Activated naive CD4-positive, alpha-beta T cell treated with anti-CD3 and anti-CD28 coated beads, Interleukin-2, amount 50 U/mL, for 72 hours (primary cell): ENCODE results near the gene ZSWIM6. TPM values are rescaled to one million over a fixed set of nuclear protein-coding genes. Genes with fewer than 3 reads are reported as not detected.

ENCODE experiments used
- ATAC-seq, 2 donors: fragments of 150-1000 bp; cut with Tn5 transposase; 2 replicates each; pipeline ENCODE4 v1.10.0; 2021; ENCODE audit warnings: mild to moderate bottlenecking in 2 of 2, moderate library complexity in 2 of 2
- DNase-seq, 2 donors: peaks; one replicate each; pipeline ENCODE4 v3.0.0; 2021 to 2022; ENCODE audit warnings: low spot score in 2 of 2
- H3K27ac Mint-ChIP-seq, 2 donors: one replicate each; pipeline ENCODE4 v1.8.0; 2022; ENCODE audit warnings: mild to moderate bottlenecking in 2 of 2, mixed read lengths in 2 of 2
- H3K36me3 Mint-ChIP-seq, 2 donors: one replicate each; pipeline ENCODE4 v1.8.0; 2022; ENCODE audit warnings: mixed read lengths in 2 of 2
- H3K9me3 Mint-ChIP-seq, 2 donors: one replicate each; pipeline ENCODE4 v1.8.0; 2022; ENCODE audit warnings: mixed read lengths in 2 of 2
- total RNA-seq, 2 donors: library from RNA; stranded (reverse); gene quantifications; one replicate each; pipeline ENCODE4 v1.2.3, GENCODE V29; 2022

Gene ZSWIM6
- total RNA-seq, 2 donors from 2014 or later: 5.3 to 6.2 TPM

DNA sequence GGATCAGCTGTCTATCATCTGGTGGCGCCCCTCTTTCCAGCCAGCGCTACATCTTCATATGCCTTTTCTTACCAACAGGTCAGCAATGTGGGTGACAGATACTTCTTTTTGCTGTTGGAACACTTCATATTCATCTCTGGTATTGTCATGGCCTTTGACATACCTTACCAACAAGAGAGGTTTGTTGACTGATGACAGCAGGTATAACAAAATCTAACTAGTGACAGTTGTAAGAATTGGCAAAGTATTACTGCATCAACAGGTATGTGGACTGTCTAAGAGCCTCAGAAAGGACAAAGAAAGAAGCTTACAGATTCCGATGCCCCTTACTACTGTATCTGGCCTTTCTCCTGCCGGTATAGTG is 29.9 kb upstream of the ZSWIM6 start:
- no peak for ATAC-seq
- no peak for DNase-seq
- Mint-ChIP-seq H3K36me3 (no peaks in the 10 kb centered on the region), H3K9me3 (no peaks in the 10 kb centered on the region), H3K27ac (no peak overlapping the region)

DNA sequence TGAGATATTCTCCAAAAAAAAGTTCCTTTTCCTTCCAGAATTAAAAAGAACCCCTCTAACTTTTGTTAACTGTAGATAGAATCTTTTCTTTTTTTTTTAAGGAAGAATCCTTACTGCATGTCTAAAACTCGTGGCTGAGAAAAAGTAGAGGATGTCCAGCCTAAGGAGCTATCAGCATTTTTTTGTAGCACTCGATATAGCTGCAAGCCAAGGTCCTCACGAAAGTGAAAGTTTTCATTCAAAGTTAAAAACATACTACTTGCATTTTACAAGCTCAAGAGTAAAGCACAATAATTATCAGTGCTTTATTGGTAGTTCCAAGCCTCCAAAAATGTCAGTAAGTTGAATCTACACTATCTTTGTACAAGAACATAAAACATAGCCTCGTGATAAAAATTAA is 28.7 kb upstream of the ZSWIM6 start:
- Mint-ChIP-seq H3K36me3 (no peaks in the 10 kb centered on the region), H3K27ac (no peak overlapping the region), H3K9me3 (no peaks in the 10 kb centered on the region)
- DNase-seq (no peak), ATAC-seq (no peak)

DNA sequence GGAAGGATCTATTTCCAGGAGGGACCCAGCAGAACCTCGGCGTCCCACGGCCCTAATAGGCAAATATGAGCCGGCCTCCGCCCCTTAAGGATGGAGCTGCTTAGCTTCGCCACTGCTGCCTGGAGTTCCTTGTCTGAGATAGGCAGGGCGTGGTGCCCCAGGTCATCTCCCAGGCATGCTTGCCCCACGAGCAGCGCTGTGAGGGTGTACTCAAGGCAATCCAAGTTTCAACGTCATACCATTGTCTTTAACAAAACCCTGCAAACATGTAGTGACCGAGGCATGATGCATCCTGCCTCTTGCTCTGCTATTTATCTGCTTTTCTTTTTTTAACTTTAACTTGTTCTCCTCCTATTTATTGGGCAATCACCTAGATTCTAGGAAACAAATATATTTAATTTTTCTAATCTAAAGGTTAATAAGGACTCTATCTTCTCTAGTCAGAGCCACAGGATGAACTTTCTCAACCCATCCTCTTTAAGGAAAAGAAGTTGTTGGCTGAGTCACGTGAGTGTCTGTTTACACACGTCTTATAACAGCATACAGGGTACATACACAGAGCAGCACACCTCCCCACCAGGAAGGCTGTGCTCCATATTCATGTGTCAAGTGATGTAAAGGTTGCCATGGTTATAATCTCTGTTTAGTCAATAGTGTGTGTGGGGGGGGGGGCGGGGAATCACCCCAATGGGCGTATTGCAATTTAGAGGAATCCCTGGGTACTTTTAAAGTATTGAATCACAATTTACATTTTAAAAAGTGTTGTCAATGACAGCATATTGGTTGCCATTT is 27.3 kb upstream of the ZSWIM6 start:
- no peaks in the 10 kb centered on the region for H3K9me3 Mint-ChIP-seq
- DNase-seq: no peak
- no peak overlapping the region for H3K27ac Mint-ChIP-seq
- H3K36me3 Mint-ChIP-seq: no peaks in the 10 kb centered on the region
- no peak for ATAC-seq

DNA sequence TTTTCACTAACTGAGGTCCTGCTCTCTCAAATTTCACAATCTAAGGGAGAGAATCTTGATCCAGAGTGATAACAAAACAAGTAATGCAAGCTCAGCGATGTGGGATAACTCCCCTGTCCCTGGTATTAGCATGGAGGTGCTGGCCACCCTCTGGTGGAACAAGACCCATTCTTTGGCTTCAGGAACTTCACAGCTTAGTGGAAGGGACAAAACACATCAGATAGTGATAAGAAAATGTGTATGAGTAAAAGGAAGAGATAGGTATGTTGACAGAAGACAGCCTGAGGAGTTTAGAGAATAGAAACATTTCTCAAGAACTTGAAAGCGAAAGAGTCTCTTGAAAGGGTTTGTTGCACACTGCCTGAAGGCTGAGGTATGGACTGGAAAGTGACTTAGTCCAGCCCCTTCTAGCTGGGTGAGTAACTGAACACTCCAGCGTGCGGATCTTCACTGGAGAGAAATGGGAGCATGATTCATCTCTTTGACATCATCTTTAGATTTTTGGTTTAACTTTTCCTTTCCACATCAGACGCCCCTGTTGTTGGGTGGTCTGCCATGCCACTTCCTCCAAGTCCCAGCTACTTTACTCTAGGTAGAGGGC is 25.4 kb upstream of the ZSWIM6 start:
- Mint-ChIP-seq H3K36me3 (no peaks in the 10 kb centered on the region), H3K27ac (no peak overlapping the region), H3K9me3 (no peaks in the 10 kb centered on the region)
- ATAC-seq (peak; percentile 97 to 98), DNase-seq (peak in 1 of 2 donors; percentile 30)

DNA sequence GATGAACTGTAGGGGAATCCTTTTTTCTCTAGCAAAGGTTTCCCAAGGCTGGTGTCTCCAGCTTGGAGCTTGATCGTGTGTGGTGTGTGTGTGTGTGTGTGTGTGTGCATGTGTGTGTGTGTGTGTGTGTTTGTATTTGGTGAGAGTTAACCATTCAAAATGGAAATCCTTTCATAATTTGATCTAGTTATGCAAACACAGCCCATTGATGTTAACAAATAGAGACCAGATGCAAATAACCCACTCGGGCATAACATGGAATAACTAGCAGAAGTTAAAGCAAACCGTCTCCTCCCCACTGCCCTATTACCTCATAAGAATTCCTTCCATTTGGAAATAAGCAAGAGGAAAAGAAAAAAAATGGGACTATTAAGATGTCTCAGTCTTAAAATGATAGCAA is 24.9 kb upstream of the ZSWIM6 start:
- Mint-ChIP-seq H3K9me3 (no peaks in the 10 kb centered on the region), H3K27ac (no peak overlapping the region), H3K36me3 (no peaks in the 10 kb centered on the region)
- DNase-seq: no peak
- ATAC-seq: no peak

DNA sequence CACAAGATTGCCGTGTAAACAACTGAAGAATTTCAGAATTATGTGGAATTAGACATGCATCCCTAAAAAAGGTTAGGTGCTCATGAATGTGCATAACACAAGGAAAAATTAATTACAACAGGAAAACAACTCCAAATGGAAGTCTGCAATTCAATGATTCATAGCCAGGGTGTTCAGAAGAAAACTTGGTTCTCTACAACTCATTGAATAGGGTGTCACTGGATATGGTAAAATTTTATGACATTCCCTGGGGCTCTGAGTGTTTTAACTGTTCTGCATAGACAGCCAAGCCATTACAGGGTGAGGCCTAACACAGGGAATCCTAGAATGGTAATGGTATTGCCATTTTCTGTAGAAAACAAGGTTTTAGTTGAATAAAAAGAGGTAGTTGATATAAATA is 24.4 kb upstream of the ZSWIM6 start:
- H3K27ac Mint-ChIP-seq: no peak overlapping the region
- no peak for ATAC-seq
- H3K36me3 Mint-ChIP-seq: no peaks in the 10 kb centered on the region
- no peaks in the 10 kb centered on the region for H3K9me3 Mint-ChIP-seq
- DNase-seq: no peak

DNA sequence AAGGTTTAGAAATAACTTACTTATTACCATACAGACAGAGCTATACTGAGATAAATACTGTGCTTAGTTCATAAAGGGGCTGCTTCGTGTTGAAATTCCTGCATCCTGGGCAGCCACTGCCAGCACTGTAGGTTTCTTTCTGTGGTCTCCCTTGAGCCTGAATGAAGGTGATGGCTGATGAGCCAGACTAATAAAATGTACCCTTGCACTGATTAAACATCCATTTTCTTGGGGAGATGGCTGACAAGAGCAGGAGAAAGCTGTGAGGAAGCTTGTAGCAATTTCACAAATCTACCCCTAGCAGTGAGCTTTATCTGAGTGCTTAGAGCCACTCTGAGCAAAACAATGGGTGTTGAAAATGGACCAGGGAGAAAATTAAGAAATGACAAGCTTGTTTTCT is 23.3 kb upstream of the ZSWIM6 start:
- ATAC-seq: no peak
- H3K27ac Mint-ChIP-seq: no peak overlapping the region
- H3K9me3 Mint-ChIP-seq: no peaks in the 10 kb centered on the region

DNA sequence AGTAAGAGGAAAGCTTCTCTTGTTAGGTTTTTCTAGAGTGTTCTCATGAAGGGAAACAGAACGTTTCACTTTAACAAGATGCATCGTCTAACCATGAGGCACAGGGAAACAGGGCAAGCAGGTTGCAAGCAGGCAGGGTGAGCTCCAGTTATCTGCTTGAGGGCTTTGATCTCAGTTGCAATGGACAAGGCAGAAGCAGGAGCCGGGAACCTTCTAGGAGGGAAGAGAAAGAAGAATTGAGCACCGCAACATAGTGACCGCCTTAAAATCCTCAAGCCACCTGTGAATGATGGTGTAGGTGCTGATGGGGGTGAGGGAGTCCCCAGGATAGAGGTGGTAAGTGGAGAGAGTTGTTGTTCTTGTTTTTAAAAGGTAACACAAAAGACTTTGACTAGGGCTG is 22.9 kb upstream of the ZSWIM6 start:
- Mint-ChIP-seq H3K27ac (no peak overlapping the region), H3K36me3 (no peaks in the 10 kb centered on the region), H3K9me3 (no peaks in the 10 kb centered on the region)
- ATAC-seq (no peak), DNase-seq (no peak)

More for the DNA sequence above, 23.3 kb upstream of the ZSWIM6 start:
- no peak for DNase-seq
- no peaks in the 10 kb centered on the region for H3K36me3 Mint-ChIP-seq

DNA sequence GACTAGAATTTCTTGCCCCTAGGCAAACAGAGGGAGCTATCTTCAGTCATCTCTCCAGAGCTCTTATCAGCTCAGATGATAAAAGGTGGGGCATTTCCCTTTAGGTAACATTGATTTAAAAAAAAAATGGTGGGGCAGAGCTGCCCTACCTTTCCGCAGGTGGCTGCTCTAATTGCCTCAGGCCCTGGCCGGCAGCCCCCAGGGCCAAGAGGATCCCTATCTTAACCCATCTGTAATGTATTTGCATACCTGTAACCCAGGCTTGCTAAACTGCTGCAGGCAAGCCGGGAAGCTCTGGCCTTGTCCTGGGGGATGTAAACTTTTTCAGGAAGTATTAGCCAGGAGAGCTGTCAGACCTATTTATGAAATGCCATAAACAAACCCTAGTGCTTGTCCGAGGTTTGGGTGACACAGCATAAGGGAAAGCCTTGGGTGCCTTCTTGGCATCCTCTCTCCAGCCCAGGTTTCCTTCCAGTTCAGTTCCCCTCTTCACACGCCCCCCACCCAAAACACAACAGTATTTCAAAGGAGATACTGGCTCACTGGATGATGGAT is 20.9 kb upstream of the ZSWIM6 start:
- DNase-seq: no peak
- H3K27ac Mint-ChIP-seq: no peak overlapping the region
- no peaks in the 10 kb centered on the region for H3K36me3 Mint-ChIP-seq
- no peak for ATAC-seq
- H3K9me3 Mint-ChIP-seq: no peaks in the 10 kb centered on the region

DNA sequence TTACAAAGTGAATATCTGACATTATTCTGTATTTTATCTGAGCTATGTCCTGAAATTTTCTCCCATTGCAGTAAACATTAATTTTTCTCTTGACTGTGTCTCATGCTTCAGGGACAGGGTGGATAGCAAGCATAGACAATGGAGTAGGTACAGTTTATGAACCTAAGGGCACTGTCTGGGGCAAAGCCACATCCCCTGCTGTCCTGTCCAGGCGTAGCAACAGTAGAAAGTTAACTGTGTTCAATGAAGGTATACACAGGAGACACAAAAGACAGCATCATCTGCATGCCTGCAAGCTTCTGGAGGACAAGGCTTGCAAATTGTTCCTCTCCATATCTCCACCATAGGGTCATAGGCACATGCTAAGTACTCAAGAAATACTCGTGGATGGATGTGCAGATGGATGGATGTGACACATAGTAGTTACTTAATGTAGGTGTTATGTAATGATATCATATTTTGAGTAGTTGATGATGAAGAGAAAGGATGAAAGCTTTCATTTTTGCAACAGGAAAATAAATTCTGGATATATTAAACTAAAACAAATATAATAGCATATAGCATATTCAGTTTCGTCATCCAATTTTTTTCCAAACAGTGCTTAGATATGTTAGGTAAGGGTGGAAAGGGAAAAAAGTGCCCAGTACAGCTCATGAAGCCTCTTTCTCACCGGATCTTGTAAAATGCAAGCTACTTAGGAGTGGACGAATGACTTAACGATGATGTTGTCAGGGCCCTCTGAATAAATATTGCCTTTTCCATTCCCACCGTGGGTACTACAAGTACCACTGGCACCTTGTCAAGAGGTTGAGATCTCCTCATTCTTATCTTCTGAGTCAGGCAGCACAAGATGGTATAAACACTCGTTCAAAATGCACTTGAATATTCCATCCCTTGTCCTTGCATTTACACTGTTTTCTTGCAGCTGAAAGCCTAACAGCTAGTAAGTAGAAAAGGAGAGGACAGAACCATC is 19.9 kb upstream of the ZSWIM6 start:
- no peak for ATAC-seq
- Mint-ChIP-seq H3K27ac (no peak overlapping the region), H3K36me3 (no peaks in the 10 kb centered on the region), H3K9me3 (no peaks in the 10 kb centered on the region)
- no peak for DNase-seq

DNA sequence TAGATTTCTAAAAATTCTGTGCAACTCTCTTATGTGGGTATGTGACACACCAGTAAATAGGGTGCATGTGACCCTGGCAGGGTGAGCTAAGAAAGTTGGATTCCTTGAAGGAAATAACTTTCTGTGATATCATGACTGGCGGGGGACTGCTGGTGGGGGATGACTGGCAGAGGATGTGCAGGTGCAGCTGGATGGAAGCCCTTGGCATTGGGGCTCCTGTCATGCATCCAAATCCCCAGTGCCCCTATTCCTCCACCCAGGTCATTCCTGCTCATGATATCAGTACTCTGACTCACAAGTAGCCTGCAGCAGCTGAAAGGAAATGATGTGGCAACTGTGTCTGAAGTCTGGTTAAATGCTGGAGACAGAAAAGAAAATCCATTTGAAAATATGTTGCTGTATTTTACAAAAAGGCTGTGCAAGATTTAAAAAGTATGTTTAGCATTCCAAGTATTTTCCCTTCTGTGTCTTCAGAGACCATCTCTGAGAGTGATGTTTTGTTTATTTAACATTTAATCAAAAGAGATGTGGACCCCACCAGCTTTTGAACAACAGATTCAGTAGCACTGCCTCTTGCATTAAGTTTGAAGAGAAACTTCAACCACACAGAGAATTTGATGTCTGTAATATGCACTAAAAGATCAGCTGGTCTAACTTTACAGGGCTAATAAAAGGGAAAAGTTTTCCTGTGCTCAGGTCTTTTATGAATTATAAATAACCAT is 17.9 kb upstream of the ZSWIM6 start:
- Mint-ChIP-seq H3K36me3 (no peaks in the 10 kb centered on the region), H3K27ac (no peak overlapping the region), H3K9me3 (no peaks in the 10 kb centered on the region)
- ATAC-seq (peak; percentile 59 to 70), DNase-seq (no peak)

DNA sequence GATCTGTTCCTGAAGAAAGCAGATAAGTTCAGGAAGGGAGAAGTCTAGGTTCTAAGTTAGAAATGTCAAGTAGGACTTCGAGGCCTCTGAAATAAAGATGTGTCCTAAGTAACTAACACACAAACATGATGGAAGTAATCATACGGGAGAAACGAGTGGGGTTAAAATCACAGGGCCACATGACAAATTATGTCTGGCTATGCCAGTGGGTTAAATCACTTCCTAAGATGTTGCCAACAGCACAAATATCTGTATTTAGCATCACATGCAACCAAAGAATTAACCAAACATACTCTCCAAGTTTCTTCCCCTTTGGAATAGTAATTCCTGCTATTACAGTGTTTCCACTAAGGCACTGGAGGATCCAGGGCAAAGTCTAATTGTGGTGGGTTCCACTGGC is 13.7 kb upstream of the ZSWIM6 start:
- Mint-ChIP-seq H3K9me3 (no peaks in the 10 kb centered on the region), H3K27ac (no peak overlapping the region), H3K36me3 (no peaks in the 10 kb centered on the region)
- ATAC-seq: no peak
- DNase-seq: no peak

DNA sequence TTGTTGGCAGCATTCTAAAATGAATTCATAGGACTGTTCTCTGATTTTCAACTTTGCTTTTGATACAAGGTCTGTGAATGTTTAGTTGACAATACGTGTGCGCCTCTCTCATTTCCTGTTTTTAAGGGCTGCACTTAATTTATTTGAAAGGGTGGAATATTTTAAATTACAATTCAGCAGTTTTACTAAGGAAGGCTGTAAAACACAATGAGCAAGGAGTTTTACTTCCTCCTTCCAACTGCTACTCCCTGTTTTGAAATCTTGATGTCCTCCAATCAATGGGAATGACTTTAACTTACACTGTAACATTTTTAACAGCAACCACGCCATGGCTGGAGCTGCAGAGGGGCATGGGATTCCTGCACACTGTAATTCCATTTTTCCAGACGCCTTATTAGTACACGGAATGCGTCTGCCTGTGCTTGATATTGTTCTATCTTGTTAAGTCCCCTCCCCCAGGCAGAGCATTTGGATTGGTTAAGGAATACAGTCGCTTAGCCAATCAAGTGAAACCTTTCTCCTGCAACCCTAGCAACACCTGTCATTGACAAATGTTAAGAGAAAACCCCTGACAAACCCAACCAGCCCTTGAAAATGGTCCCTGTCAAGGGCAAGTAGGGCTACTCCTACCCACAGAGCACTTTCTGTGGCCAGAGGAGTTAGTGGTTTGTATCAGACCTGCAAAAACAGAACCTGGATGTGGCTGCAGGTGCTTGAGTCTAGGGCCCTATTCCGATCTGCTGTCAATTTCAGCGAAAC is 12.5 kb upstream of the ZSWIM6 start:
- DNase-seq (no peak), ATAC-seq (peak; percentile 86 to 92)
- no peak overlapping the region for H3K27ac Mint-ChIP-seq
- H3K9me3 Mint-ChIP-seq: no peaks in the 10 kb centered on the region
- no peaks in the 10 kb centered on the region for H3K36me3 Mint-ChIP-seq

DNA sequence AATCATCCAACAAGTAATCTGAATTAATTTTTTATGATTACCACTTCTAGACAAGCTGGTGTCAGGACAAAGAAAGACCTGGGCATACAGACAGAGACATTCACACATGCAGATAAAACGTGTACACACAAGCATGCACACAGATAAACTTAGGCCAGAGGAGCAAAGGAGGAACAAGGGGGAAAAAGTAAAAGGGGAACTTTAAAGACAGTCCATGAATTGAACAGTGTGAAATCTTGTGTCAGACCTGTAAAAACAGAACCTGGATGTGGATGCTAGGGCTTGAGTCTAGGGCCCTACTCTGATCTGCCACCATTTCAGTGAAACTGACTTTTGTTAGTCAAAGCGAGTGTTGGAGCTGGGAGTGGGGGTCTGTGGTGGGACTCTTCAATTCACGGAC is 11.2 kb upstream of the ZSWIM6 start:
- ATAC-seq (no peak), DNase-seq (no peak)
- Mint-ChIP-seq H3K9me3 (no peaks in the 10 kb centered on the region), H3K27ac (no peak overlapping the region), H3K36me3 (no peaks in the 10 kb centered on the region)

DNA sequence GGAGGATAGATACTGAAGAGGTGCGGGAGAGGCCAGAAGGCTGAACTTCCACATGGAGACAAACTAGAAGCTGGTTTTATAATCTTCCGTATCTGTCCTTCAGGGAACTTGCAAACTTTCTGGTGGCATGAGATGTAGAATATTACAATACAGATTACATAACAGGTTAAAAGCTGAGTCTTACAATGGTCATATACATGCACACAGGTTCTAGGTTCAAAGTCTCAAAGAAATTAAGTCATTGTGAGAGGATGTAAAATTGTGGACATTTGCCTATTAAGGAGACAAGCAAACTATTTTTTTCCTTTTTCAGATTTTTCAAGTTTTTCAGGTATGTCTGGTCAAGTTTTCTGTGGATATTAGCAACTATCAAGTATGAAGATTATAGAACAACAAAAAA is 10.4 kb upstream of the ZSWIM6 start:
- no peak for DNase-seq
- H3K9me3 Mint-ChIP-seq: no peaks in the 10 kb centered on the region
- H3K36me3 Mint-ChIP-seq: no peaks in the 10 kb centered on the region
- no peak overlapping the region for H3K27ac Mint-ChIP-seq
- no peak for ATAC-seq
